GM21528 (cell line): ENCODE results near the gene LTA.

Source experiments
- ATAC-seq: cut with Tn5 transposase; IDR thresholded peaks from one replicate; pipeline ENCODE4 v1.9.1; 2021; ENCODE audit warnings: mild to moderate bottlenecking, moderate library complexity; ENCODE audit not compliant: unreplicated experiment, low FRiP score

Gene LTA, protein sequence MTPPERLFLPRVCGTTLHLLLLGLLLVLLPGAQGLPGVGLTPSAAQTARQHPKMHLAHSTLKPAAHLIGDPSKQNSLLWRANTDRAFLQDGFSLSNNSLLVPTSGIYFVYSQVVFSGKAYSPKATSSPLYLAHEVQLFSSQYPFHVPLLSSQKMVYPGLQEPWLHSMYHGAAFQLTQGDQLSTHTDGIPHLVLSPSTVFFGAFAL

DNA sequence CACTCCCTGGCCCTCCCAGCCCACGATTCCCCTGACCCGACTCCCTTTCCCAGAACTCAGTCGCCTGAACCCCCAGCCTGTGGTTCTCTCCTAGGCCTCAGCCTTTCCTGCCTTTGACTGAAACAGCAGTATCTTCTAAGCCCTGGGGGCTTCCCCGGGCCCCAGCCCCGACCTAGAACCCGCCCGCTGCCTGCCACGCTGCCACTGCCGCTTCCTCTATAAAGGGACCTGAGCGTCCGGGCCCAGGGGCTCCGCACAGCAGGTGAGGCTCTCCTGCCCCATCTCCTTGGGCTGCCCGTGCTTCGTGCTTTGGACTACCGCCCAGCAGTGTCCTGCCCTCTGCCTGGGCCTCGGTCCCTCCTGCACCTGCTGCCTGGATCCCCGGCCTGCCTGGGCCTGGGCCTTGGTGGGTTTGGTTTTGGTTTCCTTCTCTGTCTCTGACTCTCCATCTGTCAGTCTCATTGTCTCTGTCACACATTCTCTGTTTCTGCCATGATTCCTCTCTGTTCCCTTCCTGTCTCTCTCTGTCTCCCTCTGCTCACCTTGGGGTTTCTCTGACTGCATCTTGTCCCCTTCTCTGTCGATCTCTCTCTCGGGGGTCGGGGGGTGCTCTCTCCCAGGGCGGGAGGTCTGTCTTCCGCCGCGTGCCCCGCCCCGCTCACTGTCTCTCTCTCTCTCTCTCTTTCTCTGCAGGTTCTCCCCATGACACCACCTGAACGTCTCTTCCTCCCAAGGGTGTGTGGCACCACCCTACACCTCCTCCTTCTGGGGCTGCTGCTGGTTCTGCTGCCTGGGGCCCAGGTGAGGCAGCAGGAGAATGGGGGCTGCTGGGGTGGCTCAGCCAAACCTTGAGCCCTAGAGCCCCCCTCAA, at the start of gene LTA:
LTA (plus strand) TSS at position 249 of the 871 bp plus-strand sequence; CDS start at position 703, 454 bp downstream.
- ATAC-seq, result peak; percentile 52

DNA sequence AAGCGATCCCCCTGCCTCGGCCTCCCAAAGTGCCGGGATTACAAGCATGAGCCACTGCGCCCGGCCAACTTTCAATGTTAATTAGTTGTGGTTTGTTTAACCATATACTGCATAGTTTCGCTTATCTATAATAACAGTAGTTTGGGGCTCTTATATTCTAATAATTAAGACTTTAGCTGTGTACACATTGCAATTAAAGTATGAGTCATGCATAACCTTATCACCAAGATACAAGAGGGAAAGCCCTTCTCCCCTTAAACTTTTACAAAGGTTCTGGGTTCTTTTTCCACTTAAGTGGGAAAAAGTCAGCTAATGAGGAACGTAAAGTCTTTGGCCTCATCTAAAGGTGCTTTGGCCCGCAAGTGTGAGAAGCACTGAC, 46.5 kb upstream of the LTA start:
- no peak for ATAC-seq

DNA sequence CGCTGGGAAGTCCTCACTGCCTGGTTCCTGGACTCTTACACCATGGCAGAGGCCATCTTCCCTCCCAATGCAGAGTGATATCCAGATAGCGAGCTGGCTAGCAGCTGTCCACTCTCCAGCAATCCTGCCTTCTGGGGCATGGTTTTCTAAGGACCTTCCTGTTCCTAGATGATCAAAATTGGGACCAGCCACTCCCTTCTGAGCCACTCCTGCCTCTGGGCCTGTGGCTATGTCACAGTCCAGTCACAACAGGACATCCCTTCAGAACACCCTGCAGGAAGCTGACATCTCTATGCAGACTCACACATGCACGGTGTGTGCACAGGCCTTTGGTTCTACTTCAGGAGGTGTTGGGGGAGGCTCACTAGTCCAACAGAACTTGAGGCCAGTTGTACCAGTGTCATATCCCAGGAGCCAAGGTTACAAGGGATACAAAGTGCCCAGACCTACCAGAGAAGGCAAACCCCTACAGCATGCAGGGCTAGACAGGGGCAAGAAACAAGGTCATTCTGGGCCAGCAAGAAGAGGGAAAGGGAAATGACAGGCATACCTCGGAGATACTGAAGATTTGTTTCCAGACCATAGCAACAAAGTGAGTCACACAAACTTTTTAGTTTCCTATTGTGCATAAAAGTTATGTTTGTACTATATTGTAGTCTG, 46.0 kb upstream of the LTA start:
- no peak for ATAC-seq

DNA sequence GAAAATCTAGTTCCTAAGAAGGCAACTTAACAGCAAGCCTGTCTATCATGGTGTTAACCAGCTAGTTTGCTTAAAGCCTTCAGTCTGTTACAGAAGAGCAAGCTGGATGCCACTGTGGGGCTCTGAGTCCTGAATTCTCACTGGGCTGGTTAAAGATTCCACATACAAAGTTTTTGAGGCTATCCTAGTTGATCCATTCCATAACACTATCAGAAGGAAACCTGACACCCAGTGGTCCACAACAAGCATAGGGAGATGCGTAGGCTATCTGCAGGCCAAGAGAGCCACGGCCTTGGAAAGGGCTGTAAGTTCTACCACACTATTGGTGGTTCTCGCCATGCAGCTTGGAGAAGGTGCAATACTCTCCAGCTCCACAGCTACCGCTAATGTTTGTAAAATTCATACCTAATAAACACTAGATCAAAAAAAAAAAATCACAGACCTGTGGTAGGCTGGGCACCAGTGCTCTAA, 43.7 kb upstream of the LTA start:
- no peak for ATAC-seq

DNA sequence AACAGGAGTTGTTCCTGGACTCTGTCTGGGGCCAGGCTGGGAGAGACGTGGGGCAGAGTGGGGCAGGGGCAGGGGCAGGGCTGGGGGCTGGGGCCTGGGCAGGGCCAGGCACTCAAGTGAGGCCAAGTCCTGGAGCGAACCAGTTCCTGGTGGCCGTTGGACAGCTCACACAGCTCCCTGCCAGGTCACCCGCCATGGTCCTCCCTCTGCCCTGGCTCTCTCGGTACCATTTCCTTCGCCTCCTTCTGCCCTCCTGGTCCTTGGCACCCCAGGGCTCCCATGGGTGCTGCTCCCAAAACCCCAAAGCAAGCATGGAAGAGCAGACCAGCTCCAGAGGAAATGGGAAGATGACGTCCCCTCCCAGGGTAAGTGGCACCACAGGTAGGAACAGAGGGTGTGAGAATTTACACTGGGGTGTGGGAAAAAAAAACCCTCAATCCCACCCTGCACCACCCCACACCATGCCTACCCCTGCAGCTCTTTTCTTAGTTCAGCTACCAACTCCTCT, 43.2 kb upstream of the LTA start, which contains the start of gene MCCD1:
MCCD1 (plus strand) TSS at position 142 of the 508 bp plus-strand sequence; CDS start at position 195, 53 bp downstream.
- no peak for ATAC-seq

DNA sequence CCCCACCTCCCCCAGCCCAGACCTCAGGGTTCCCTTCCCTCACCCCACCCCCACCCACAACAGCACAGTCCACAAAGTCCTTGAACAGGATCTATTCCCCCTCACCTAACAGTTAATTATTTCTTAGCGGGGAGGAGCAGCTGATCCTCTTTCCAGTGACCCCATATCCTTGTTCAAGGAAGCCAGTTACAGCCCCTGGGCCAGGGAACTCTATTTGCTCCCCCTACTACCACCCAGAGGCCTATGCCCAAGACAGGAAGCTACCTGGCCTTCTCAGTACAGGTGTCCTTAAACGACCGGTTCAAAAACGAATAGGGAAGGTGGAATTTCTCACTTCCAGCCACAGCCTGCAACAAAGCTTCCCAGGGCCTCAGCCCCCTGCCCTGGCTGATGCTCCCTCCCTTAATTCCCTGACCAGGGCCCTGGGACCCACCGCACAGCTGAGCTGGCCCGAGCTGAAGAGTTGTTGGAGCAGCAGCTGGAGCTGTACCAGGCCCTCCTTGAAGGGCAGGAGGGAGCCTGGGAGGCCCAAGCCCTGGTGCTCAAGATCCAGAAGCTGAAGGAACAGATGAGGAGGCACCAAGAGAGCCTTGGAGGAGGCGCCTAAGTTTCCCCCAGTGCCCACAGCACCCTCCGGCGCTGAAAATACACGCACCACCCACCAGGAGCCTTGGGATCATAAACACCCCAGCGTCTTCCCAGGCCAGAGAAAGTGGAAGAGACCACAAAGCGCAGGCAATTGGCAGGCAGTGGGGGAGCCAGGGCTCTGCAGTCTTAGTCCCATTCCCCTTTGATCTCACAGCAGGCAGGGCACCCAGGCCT, 42.5 kb upstream of the LTA start:
- ATAC-seq, result no peak

DNA sequence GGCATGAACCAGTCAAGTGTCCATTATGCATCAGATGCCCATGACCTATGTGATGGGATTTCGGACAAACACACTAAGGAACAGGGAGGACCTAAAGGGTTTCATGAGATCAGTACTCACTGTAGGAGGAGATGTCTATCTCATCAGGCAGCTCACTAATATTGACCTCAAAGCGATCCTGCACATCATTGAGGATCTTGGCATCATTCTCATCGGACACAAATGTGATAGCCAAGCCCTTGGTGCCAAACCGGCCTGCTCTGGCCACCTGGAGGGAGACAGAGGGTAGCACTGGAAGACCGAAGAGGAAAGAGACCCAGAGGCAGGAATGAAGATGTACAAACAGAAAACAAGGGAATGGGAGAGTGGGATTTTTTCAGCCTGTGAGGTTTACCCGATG, 41.4 kb upstream of the LTA start:
- ATAC-seq, result no peak

DNA sequence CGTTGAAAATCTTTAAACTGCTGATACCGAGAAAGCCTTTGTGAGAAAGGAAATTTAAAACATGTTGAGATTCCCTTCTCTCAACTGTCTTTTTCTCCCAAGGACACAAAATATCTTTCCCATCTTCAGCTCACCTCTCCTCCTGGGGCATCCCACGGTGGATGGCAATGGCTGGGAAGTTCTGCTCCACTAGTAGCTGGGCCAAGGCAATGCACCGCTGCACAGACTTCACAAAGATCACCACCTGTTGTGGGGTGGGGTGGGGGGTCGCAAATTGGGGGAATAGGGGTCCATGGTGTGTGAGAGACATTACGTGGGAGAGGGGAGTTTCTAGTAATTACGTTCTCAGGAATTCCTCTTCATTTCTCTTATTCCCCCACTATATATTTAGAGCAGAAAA, 40.9 kb upstream of the LTA start:
- no peak for ATAC-seq

DNA sequence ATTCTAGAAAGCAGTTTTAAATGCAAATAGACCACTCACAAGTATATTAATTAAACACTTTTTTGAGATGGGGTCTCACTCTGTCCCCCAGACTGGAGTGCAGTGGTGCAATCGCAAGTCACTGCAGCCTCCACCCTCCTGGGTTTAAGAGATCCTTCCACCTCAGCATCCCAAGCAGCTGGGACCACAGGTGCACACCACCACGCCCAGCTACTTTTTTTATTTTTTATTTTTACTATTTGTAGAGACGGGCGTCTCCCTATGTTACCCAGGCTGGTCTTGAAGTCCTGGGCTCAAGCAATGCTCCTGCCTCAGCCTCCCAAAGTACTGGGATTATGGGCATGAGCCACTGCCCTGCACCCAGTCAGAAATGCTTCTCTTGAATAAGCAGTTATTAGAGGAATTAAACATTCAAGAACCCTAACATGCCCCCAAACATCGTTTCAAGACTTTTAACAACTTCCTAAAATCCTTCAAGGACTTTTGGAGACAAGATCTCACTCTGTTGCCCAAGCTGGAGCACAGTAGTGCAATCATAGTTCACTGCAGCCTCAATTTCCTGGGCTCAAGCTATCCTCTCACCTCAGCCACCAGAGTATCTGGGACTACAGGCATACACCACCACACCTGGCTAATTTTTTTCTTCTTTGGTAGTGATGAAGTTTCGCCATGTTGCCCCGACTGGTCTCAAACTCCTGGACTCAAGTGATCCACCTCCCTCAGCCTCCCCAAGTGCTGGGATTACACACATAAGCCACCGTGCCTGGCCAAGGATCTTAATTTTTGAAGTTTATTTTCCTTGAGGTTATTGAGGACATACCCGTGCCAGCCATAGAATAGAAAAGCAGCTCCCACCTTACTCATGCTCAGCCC, 40.1 kb upstream of the LTA start:
- ATAC-seq, result no peak

DNA sequence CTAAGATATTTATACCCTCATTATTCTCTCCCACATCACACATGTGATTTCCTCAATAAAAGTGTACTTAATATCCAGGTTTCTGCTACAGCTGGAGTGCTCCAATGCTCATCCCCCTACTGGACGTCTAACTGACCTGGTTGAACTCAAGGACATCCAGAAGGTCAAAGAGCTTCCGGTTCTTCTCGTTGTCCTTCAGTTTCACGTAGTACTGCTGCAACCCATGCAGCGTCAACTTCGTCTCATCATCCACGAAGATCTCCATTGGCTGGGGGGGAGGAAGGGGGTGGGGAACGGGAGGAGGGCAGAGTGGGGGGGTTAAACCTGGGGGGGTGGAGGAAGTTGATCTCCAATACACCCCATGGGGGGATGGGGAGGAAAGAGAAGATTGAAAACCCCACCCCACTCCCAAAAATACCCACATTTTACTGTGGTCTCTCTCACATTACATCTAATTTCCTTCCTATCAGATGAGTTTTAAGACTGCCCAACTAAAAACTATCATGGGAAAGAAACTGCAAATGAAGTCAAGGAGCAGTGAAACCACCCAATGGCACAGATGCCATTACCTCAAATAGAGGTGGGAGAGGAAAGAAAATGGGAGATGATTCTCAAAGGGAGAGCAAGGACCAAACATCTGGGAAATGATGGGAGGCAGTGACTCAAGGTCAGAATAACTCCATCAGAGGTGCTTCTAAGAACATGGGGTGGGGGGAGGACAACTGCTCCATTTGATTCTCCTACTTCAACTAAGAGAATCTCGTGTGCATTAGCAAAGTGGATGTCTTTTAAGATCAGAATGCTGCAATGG, 39.2 kb upstream of the LTA start:
- no peak for ATAC-seq

DNA sequence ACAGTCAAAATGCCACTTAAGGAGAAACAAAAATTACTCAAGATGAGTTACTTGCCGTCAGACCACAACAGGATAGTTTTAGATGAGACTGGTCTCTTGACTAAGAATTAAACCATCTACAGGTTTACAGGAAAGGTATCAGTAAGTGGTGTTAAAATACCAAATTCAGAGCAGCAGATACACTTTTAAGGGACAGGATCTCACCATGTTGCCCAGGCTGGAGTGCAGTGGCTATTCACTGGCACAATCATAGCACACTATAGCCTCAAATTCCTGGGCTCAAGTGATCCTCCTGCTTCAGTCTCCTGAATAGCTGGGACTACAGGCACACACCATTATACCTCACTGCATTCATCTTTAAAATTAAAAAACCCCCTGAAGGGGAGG, 38.6 kb upstream of the LTA start:
- no peak for ATAC-seq

DNA sequence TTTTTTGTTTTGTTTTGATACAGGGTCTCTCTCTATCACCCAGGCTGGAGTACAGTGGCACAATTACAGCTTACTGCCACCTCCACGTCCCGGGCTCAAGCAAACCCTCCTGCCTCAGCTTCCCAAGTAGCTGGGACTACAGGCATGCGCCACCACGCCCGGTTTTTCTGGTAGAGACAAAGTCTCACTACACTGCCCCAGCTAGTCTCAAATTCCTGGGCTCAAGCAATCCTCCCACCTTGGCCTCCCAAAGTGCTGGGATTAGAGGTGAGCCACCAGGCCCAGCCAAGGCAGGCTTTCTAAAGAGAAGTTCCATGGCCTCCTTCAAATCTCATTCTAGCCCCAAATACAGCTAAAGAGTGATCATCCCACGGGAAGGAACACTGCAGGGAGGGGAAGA, 38.1 kb upstream of the LTA start:
- ATAC-seq, result no peak

DNA sequence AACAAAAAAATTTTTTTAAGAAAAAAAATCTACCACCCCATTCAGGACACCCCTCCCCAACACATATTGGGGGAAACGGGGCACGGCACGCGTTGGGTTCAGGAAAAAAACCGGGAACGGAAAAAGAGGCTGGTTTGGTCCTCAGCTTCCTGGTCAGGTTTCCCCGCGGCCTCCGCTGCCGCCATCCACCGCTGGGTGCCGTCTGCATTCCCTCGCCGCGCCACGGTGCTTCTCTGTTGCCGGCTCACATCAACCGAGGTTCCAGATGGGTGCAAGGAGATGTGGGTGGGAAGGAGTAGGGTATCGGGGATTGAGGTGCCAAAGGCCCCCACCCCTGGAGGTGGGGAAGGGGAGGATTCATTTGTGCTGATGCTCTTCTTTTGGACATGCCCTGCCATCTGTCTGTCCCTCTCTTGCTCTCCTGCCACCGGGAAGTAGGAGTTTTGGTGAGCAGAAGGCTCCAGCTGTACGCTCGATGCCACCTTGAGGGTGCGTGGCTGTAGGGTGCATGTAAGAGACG, 37.5 kb upstream of the LTA start:
- ATAC-seq, result no peak

DNA sequence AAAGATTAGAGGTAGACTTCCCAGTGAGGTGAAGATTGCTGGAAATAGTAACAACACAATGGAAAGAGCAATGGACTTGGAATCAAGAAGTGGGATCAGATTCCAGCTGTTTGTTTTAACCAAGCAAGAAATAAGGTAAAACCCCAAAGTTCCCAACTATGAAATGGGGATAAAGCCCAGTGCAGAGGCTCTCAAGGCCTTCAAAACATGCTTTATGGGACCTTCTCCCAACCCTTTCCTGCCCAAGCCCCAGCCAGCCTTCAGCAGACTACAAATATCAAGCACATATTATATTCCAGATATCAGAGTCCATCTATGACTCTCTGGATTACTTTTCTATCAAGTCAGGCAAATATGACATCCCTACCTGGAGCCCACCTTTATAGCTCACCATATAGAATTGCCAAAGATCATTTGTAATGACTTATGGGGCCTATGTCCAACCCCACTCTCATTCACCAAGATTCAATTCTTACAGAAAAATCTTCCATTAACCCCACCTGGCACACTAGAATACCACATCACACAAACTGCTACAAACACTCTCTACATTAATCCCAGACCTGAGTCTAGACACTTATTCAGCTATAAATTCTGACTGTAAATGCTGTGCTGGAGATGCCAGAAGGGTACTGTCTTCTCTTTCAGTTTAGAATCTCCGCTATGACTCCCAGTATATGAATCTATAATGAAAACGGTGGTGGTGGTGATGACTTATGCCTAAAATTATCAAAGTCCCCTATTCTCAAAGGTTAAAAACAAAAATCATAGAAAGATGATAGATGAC, 36.4 kb upstream of the LTA start:
- no peak for ATAC-seq

DNA sequence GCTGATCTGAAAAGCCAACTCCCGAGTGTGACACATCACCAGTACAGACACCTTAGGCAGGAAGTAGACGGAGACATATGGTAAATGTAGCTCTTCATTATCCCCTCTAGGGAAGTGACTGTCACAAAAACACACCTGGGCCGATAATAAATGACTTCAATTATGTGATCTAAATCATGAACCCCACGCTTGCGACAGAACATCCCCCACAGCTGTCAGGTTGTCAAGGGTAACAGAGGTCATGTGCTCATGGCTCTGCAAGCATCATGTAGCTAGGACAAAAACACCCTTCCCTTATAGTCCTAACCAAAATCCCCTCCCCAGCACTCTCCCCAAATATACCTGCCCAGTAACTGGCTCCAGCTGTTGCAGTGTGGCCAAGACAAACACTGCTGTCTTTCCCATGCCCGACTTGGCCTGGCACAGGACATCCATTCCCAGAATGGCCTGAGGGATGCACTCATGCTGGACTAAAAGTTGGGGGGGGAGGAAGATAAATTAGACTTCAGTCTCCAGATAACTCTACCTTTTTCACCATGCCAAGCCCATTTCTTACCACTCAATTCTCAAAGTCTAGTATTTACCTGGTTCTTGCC, 33.2 kb upstream of the LTA start:
- no peak for ATAC-seq

DNA sequence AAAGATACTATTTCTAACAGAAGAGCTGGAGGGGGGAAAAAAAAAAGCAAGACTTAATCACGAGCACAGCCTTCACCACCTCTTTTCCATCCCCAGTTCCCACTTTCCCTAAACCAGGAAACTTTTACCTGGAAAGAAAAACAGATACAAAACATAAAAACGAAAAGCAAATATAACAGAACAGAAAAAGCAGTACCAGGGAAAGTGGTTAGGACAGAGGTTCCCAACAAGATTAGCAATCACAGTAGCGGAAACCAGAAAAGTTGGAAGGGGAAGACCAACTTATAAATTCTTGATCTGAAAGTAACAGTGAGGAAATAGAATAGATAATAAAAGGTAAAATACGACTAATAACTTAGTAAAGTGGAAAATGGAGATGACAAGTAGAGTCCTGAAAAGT, 31.4 kb upstream of the LTA start:
- no peak for ATAC-seq

DNA sequence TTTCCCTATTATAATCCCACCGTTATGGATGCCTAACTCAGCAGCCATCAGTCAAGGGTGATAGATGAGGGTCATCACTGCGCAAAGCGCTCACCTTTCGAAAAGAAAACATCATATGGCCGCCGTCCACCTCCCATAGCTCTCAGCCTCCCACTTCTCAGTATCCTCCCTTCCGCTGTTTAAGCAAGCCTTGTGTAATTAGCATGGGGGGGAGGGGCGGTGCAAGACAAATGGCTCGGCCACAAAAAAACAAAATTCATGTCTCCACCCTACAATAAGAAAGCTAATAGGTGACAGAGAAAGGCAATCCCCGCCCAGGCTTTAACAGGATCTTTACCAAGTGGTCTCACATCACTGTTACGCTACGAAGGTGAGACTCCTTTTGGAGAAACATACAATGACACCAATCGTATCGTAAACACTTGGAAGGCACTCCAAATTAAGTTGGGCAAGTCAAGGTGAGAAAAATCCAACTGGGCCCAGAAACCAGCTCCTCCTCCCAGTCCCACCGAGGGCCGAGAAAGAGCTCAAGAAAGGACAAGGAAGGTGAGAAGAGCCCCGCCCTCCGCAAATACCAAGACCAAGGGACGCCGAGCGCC, 30.9 kb upstream of the LTA start:
- peak; percentile 3 for ATAC-seq
